ENCODE data around the gene RNF180.
"Not testable (repeated sequence)": the region's sequence is repeated elsewhere in the genome, so short reads cannot be mapped to it uniquely, and the experiment has no call there.

The RNF180 gene

DNA sequence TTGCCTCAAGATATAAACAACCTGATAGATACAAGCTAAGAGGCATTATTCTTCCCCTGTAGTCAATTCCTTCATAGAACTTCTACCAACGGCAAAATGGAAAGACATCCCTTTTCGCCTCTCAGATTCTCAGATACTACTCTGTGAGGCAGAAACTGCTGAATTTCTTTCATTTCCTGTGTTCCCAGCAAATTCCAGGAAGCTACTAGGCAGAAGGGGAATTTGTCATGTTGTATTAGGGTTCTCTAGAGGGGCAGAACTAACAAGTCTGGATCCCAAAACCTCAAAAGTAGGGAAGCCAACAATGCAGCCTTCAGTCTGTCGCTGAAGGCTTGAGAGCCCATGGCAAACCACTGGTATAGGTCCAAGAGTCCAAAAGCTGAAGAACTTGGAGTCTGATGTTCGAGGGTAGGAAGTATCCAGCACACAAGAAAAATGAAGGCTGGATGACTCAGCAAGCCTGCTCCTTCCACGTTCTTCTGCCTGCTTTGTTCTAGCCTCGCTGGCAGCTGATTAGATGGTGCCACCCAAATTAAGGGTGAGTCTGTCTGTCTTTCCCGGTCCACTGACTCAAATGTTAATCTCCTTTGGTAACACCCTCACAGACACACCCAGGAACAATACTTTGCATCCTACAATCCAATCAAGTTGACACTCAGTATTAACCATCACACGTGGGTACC, 15.2 kb downstream of the RNF180 start:
- no peak for DNase-seq

DNA sequence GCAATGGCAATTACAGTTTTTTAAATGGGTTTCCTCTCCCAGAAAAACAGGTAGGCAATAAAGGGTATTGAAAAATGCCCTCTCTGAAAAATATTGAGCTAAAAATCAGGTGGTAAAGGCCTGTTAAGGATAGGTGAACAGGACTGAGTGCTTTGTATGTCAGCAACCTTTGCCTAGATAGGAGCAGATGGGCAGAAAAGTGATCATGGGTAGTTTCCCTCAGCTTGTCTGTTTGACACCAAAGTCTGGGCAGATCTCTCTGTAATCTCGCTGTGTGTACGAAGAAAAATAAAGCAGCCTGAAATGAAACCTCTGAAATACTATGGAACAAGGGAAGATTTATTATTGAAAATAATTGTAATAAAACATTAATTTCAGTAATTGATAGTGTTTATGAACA, 15.8 kb downstream of the RNF180 start:
- DNase-seq, result no peak

DNA sequence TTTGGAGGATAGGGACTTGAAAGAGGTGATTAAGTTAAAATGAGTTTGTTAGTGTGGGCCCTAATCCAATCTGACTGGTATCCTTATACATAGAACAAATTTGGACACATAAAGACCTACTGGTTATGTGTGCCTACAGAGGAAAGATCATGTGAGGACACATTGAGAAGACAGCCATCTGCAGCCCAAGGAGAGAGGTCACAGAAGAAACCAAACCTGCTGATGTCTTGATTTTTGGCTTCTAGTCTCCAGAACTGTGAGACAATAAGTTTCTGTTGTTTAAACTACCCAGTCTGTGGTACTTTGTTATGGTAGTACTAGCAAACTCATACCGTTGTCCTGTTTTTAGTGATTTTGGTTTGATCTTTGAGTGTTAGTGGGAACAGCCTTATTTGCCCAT, 18.3 kb downstream of the RNF180 start:
- DNase-seq, result no peak

DNA sequence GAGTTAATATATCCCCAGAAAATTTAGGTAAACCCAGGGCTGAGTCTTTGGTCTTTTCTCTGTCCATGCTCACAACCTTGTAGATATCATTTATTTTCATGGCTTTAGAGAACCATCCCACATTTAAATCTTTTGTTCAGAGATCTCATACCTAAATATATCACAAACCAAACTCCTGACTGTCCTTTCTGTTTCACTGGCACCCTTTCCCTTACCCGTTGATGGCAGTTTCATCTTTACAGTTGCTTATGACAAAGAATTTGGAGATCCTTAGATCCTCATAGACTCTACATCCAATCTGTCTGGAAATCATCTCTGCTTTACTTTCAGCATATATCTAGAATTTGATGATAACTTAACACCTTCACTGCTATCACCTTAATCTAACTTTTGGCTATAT, 19.2 kb downstream of the RNF180 start:
- DNase-seq, result no peak

DNA sequence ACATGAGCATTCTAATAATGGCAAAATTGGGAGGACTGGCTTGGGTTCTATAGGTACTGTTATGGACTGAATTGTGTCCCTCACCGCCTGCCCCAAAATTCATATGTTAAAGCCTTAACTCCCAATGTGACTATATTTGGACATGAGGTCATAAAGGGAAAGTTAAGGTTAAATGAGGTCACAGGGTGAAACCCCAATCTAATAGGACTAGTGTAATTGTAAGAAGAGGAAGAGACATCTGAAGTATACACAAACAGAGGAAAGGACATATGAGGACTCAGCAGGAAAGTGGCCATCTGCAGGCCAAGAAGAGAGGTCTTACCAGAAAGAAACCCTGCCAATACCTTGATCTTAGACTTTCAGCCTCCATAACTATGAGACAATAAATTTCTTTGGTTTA, 23.1 kb downstream of the RNF180 start:
- DNase-seq, result no peak

DNA sequence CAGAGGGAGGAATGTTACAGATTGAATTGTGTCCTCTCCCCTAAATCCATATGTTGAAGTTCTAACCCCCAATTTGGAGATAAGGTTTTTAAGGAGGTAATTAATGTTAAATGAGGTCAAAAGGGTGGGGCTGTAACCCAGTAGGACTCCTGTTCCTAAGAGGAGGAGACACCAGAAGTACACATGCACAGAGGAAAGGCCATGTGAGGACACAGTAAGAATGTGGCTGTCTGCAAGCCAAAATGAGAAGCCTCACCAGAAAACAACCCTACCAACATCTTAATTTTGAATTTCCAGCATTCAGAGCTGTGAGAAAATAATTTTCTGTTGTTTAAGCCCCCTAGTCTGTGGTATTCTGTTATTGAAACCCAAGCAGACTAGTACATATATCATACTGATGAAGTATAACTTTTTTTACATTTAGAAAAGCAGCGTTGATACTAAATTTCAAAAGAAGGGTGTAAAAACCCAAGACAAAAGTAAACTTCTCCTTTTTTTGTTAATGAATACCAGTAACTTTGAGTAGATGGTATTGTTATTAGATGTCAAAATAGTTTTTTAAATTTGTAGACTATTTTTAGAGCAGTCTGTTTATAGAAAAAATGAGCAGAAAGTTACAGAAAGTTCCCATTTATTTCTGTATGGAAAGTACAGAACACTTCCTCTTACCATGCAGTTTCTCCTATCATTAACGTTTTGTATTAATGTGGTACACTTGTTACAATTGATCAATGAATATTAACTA, 25.1 kb downstream of the RNF180 start:
- no peak for DNase-seq

DNA sequence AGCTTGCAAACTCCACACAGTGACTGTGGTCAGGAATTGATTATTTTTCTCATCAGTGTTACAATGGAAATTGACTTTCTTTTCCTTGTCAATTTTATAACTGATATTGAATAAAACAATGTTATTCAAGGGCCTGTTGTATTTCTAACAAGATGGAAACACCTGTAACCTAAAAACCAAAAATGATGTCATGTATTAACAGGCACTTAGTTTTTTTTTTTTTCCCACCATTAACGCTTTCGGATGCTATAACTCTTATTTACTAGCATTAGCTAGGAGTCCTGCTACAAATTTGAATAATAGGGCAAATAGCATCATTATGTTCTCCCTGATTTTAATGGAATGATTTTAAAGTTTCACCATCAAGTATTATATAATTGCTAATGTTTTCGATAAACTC, 30.3 kb downstream of the RNF180 start:
- no peak for DNase-seq

DNA sequence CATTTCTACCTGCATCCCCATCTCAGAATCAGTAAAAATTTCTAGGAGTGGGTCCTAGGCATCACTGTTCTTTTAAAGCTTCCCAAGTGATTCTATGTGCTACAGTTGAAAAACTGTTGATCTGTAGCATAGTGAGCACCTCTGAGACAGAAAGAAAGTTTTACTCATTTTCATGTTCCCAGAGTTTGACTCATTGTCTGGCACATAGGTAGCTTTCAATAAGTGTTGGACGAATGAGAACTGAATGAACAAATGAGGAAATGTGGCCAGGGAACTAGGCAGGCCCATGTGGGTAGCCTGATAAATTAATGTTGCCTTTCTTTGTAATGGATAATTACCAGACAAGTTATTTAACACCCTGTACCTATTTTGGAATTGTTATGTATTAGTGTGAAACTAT, 33.8 kb downstream of the RNF180 start:
- DNase-seq, result no peak

DNA sequence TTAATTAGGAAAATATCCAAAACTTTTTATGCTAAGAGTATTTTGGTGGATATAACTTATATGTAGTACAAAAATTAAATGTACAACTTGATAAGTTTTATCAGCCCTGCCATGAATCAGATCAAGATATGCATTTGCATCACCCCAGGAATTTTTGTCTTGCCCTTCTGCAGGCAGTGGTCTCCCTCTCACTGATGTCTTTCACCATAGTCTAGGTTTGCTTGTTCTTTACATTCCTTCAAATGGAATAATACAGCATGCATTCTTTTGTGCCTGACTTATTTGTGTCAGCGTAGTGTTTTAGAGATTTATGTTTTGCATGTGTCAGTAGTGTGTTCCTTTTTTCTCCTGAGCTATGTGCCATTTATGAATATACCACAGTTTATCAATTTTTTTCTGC, 36.4 kb downstream of the RNF180 start:
- no peak for DNase-seq

DNA sequence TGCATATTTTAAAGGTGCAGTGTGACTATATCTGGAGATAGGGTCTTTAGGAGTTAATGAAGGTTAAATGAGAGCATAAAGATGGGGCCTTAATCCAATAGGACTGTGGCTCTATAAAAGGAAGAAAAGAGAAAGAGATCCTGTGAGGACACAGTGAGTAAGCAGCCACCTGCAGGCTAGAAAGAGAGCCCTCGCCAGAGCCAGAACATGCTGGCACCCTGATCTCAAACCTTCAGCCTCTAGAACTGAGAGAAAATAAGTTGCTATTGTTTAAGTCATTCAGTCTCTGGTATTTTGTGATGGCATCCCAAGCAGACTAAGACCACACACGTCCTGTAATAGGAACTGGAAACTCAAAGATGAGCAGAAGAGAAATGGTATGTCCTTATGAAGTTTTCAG, 41.0 kb downstream of the RNF180 start:
- DNase-seq, result no peak

DNA sequence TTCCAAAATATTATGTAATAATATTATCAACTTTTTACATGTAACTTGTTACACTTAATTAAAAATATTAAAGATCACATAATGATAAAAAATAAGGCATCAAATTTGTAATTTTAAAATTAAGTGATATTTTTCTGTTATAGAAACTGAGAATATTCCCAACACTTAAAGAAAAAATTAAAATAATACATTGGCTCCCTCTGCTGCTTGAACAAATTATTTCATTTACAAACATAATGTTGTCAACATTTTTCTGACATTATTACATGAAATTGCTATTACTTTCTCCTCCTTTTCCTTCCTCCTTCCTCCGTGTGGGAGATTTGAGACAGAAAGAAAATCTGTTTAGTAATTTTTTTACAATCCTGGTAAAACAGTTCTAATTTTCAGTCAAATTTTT, 42.3 kb downstream of the RNF180 start:
- DNase-seq, result peak; percentile 10

DNA sequence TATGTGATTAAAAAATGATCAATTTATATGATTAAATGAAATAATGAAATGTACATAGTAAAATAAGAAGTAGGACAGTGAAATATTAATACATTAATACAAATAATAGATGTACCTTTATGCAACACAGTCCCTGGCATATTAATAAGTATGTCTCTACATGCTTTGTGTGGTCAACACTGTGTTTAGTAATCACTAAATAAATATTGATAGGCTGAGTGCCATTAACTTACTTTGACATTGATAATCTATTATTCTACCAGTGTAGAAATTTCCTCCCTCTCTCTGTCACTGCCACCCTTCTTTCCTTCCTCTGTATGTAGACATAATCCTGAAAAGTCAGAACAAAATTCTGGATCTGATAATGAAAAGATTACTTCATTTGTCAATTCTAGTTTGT, 43.7 kb downstream of the RNF180 start:
- no peak for DNase-seq

DNA sequence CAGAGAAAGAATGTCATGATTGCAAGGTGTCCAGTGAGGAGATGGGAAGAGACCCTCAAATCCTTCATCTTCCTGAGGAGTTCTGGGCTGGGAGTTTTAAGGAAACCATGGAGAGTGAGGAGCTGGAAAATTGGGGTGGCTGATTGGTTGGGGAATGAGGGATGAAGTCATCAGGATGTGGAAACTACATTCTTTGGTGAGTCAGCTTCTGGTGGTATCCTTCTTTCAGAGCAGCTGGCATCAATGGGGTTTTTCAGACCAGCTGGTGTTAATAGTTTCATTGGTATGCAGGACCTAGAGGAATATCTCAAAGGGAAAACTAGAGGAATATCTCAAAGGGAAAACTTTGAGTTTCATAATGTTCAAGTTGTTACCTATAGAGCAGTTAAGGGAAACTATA, 45.2 kb downstream of the RNF180 start:
- peak; percentile 11 for DNase-seq

DNA sequence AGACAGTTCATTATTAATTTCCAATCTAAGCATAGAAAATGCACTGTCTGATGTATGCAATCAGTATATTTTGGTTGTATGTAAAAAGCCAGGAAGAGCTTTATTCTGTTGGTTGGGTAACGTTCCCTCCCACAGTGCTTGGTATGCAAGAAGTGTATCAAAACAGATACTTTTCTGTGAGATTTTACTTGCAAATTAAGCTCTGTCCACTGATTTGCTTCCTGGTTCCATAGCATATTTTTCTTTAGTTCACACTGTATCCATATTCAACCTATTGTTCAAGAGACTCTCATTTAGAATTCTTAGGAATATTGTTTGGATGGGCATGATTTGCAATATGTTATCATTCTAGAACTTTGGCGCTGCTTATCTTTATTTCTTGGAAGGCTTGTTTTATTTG, 47.4 kb downstream of the RNF180 start:
- no peak for DNase-seq

DNA sequence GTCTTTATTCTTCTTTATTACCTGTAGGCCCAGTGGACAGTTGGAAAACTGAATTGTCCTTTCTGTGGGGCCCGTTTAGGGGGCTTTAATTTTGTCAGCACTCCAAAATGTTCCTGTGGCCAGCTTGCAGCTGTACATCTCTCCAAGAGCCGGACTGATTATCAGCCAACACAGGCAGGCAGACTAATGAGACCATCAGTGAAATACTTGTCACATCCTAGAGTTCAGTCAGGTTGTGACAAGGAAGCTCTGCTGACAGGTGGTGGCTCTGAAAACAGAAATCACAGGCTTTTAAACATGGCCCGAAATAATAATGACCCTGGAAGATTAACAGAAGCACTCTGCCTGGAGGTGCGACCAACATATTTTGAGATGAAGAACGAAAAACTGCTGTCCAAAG, 47.9 kb downstream of the RNF180 start:
- DNase-seq, result no peak

DNA sequence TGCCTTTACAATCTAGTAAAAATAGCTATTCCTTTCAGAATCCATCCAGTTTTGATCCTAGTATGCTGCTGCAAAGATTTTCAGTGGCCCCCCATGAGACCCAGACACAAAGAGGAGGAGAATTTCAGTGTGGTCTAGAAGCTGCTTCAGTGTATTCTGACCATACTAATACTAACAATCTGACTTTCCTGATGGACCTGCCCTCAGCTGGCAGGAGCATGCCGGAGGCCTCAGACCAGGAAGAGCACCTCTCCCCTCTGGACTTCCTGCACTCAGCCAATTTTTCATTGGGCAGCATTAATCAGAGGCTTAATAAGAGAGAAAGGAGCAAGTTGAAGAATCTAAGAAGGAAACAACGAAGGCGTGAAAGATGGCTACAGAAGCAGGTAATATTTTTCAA, 48.5 kb downstream of the RNF180 start:
- peak; percentile 12 for DNase-seq

DNA sequence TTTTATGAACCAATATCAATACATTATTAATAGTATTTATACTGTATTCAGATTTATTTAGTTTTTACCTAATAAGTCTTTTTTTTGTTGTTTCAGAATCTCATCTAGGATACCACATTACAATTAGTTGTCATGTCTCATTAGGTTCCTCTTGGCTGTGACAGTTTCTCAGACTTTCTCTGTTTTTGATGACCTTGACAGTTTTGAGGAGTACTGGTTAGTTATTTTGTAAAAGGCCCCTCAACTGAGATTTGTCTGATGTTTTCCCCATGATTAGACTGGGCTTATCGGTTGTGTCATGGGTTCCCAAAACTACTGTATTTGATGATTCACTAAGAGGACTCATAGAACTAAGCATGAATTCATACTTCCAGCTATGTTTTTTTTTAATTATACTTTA, 56.3 kb downstream of the RNF180 start:
- DNase-seq, result no peak

DNA sequence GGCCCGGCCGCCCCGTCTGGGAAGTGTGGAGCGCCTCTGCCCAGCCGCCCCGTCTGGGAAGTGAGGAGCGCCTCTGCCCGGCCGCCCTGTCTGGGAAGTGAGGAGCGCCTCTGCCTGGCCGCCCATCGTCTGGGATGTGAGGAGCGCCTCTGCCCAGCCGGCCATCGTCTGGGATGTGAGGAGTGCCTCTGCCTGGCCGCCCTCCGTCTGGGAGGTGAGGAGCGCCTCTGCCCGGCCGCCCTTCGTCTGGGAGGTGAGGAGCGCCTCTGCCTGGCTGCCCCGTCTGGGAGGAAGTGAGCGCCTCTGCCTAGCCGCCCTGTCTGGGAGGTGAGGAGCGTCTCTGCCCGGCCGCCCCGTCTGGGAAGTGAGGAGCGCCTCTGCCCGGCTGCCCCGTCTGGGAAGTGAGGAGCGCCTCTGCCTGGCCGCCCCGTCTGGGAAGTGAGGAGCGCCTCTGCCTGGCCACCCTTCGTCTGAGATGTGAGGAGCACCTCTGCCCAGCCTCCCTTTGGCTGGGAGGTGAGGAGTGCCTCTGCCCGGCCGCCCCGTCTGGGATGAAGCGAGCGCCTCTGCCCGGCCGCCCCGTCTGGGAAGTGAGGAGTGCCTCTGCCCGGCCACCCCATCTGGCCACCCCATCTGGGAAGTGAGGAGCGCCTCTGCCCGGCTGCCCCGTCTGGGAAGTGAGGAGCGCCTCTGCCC, 59.8 kb downstream of the RNF180 start:
- DNase-seq, result not testable (repeated sequence)

DNA sequence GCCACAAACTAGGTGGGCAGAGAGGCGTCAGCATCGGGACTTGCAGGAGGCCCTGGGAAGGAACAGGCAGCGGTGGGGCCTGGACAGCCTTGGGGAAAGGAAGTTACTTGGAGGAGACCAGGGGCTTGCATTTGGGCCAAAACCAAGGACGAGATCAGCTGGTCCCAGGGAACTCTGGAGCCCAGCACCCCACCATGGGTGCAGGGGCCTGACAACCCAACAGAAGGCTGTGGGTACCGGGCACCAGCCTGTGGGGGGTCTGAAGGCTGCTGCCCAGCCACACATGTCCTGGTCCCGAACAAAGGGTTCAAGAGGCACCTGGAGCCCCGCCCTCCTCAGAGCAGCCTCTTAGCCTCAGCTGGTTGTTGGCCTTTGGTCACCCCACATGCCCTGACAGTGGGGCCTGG, 61.5 kb downstream of the RNF180 start:
- not testable (repeated sequence) for DNase-seq

DNA sequence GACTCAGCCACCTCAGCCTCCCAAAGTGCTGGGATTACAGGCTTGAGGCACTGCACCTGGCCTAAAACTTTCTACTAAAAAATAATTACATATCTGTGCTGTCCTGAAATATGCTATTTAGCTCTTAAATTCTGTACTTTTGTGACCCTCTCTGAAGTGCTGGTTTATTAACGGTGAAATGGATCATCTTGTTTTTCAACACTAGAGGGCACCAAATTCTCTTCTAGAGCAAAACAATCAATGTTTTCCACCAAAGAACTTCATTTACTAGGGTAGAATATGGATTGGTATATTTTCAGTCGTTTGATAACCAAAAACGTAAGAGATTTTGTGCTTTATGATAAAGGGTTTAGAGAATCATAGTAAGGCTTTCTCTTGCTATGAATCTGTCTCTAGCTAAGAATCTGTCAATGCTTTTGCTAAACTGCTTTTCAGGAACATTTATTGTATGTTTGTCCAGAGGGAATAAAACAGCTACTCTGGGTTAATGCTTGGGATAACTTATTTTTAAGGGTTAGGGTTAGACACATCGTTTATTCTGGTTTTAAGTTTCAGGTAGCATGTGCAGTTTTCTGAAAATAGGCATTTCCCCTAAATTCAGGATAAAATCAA, 63.6 kb downstream of the RNF180 start:
- peak; percentile 33 for DNase-seq

DNA sequence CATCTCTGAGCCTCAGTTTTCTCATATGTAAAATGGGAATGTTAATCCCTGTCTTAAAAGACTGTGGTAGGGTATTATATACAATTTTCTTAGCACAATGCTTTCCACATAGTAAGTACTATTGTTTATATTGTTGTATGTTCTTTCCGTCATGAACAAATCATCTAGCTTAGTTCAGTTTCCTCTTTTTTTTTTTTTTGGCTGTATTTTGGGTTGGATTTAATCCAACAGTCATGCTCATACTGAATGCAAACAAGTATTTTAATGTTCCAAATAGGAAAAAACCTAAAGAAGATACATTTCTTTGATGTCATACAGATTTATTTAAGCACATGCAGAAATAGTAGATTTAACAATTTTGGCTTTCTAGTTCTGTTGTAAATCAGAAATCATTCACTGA, 95.1 kb downstream of the RNF180 start:
- no peak for DNase-seq

DNA sequence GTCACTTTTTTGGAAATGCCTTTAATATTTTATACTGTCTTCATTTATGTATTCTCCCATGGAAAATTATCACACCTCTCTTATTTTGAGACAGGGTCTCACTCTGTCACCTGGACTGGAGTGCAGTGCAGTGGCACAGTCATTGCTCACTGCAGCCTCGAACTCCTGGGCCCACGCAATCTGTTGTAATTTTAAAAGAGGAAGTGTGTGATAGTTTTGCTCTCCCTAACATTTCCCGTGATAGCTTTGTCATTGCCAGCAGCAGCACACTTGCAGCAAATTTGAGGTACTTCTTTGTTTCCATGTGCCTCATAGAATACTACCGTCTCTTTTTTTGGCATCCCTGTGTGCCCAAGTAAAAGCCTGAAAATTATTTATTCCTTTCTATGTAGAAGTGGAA, 103.5 kb downstream of the RNF180 start:
- no peak for DNase-seq

DNA sequence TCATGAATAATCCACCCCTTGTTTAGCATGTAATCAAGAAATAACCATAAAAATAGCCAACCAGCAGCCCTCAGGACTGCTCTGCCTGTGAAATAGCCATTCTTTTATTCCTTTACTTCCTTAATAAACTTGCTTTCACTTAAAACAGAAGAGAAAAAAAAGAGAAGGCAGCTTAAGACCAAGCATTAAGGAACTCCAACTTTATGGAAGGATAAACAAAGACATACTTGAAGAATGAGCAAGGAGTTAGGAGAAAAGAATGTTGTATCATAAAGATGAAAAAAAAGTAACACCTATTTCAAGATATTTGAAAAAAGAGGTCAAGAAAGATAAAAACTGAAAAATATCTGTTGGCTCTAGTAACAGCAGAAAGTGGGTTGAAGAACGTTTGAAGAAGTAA, 107.6 kb downstream of the RNF180 start:
- no peak for DNase-seq

Measured in midbrain (tissue), 1 donor.